GM10248 (cell line): ENCODE results near the gene TBRG1.

Experiments used
- CTCF ChIA-PET: fragments of 300-600 bp; sonication (Branson Sonifier 250); formaldehyde crosslinking; extraction: SDS; loops from one replicate; lab custom pipeline; 2021; ENCODE audit warnings: antibody characterized with exemption; lab: Yijun Ruan, JAX
- POLR2A ChIA-PET: fragments of 350-650 bp; sonication (Branson Sonifier 250); formaldehyde crosslinking; extraction: SDS; loops from one replicate; lab custom pipeline; 2020; ENCODE audit warnings: antibody characterized with exemption; lab: Yijun Ruan, JAX
- DNase-seq: peaks from one replicate; pipeline ENCODE4 v3.0.0; 2012; ENCODE audit errors: extremely low spot score
- CTCF ChIP-seq: IDR thresholded peaks from 2 replicates; pipeline ENCODE4 v1.5.1; 2012; ENCODE audit warnings: mild to moderate bottlenecking, low read depth; ENCODE audit errors: extremely low read depth, missing control alignments, control extremely low read depth

TBRG1 gene

GRCh38 chr11:124648610-124649009 lies 25.9 kb downstream of the TBRG1 start:
- POLR2A ChIA-PET = no interaction called here
- no peak for TF ChIP-seq CTCF
- CTCF ChIA-PET = interaction anchor here (1.3 to 4.4 kb wide), 3 partner anchors 21 to 218 kb away, joined by 4 to 16 read pairs (median 6); no protein-coding TSS in a partner anchor
- DNase-seq = no peak

- CTCF ChIA-PET = interaction anchor here (0.9 to 1.6 kb wide), 3 partner anchors 12 to 180 kb away, joined by 3 to 8 read pairs (median 3); partner anchors contain the start of gene TBRG1
- POLR2A ChIA-PET = no interaction called here
- no peak for DNase-seq
Observed at GRCh38 chr11:124656774-124657630, 34.3 kb downstream of the TBRG1 start.

GRCh38 chr11:124657904-124658303 lies 35.2 kb downstream of the TBRG1 start:
- no peak for DNase-seq
- CTCF ChIA-PET = interaction anchor here (1.6 kb wide), 1 partner anchor 11 kb away, joined by 8 read pairs; no protein-coding TSS in a partner anchor
- no peak for TF ChIP-seq CTCF

More at GRCh38 chr11:124656774-124657630, 34.3 kb downstream of the TBRG1 start:
- no peak for TF ChIP-seq CTCF

GRCh38 chr11:124658501-124658900 lies 35.8 kb downstream of the TBRG1 start:
- TF ChIP-seq CTCF = no peak
- ChIA-PET CTCF (interaction anchor here (1.0 to 4.3 kb wide), 4 partner anchors 11 to 218 kb away, joined by 3 to 31 read pairs (median 4); partner anchors contain the start of genes SIAE and SPA17), POLR2A (no interaction called here)
- no peak for DNase-seq

More at GRCh38 chr11:124657904-124658303, 35.2 kb downstream of the TBRG1 start:
- POLR2A ChIA-PET = no interaction called here

- POLR2A ChIA-PET = interaction anchor here (0.6 kb wide), 1 partner anchor 180 kb away, joined by 3 read pairs; no protein-coding TSS in a partner anchor
- CTCF ChIA-PET = interaction anchor here (1.0 to 4.3 kb wide), 4 partner anchors 11 to 217 kb away, joined by 3 to 31 read pairs (median 4); partner anchors contain the start of genes SIAE and SPA17
- TF ChIP-seq CTCF = no peak
- no peak for DNase-seq
Observed at GRCh38 chr11:124658986-124659385, 36.3 kb downstream of the TBRG1 start.

- no peak for DNase-seq
- POLR2A ChIA-PET = no interaction called here
- CTCF ChIA-PET = interaction anchor here (1.0 to 4.9 kb wide), 6 partner anchors 8 to 205 kb away, joined by 3 to 31 read pairs (median 10); no protein-coding TSS in a partner anchor
- TF ChIP-seq CTCF = no peak
Observed at GRCh38 chr11:124661553-124661952, 38.9 kb downstream of the TBRG1 start.
